GM12875 (cell line): ENCODE results near the gene CHST7.

Source experiments
- H3K4me3 ChIP-seq: one replicate; pipeline ENCODE4 v1.5.1; 2011; ENCODE audit warnings: low read depth, low read length, control low read depth
- CTCF ChIP-seq: IDR thresholded peaks from 2 replicates; pipeline ENCODE4 v1.5.1; 2011; ENCODE audit warnings: low read depth, mild to moderate bottlenecking, control low read depth, inconsistent platforms, low read length, moderate library complexity, borderline replicate concordance; ENCODE audit not compliant: insufficient read depth

The CHST7 gene

GRCh38 chrX:46597771-46598170 is 24.2 kb downstream of the CHST7 start:
- no peak overlapping the region for H3K4me3 ChIP-seq
- TF ChIP-seq CTCF: no peak

- no peak overlapping the region for H3K4me3 ChIP-seq
- no peak for TF ChIP-seq CTCF
These were observed 25.5 kb downstream of the CHST7 start for GRCh38 chrX:46599051-46599560.

DNA sequence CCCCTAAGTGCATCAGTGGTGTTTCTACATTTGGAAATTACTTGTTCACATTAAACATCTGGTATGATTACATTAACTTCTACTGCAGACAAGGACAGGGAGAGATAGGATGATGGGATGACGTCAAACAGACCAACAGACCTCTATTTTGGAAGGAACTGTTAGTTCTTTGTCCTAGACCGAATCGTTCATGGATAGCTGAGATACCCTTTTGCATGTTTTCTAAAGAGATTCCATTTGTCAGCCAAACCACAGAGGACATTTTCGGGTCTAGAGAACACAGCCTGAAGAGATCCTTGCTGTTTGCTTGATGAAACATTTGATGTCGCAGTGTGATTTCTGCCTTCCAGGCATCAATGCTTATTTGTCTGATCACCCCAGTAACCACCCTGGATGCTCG is 27.7 kb downstream of the CHST7 start:
- TF ChIP-seq CTCF: no peak
- no peak overlapping the region for H3K4me3 ChIP-seq

DNA sequence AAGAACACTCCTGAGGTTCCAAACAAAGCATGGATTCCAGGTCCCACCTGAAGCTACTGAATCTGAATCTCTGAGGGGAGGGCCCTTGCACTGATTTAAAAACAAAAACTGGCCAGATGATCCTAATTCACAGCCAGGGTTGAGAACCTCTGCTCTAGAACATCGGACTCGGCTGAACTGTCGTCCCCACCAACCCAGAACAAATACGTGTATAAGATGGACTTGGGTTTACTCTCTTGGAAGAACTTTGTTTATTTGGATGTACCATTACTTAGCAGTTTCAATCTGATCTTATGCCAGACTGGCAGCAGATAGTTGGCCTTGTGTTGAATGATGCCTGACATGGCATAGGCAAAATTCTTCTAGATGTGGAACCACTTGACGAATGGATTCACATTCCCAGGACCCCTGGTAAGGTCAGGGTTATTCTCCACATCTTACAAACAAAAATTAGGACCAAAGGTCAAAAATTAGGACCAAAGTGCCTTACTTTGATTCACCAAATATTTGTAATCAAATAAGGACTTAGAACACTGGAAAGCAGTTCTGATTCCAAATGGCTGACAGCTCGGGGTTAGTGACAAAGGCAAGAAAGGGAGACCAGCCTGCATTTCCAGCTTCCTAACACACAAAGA is 29.0 kb downstream of the CHST7 start:
- no peak overlapping the region for H3K4me3 ChIP-seq
- TF ChIP-seq CTCF: no peak

- H3K4me3 ChIP-seq: no peak overlapping the region
- TF ChIP-seq CTCF: no peak
These were observed 34.4 kb downstream of the CHST7 start for GRCh38 chrX:46607916-46608315.

DNA sequence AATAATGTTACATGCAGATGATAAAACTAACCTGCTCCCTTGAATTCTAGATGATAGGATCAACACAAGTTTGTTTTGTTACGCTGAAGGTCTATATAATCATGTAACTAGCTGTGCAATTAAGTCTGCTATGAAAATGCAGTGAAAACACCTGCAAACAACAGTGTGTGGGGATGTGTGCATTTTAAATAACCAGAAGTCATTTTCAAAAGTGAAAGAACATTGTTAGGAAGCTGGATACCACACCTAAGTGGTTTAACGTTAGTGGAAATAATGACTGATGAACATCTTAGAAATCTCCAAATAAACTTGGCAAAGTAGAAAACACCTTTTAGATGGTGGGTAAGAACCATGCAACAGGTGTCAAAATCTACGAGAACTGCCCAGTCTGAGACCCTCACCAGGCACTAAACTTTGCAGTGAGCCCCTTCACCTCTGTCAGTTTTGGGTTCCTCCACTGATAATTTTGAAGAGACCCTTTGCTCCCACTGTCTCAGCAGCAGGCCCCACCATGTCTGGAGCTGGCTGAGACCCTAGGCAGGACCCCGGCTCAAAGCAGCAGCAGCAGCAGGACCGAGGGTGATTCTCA is 36.6 kb downstream of the CHST7 start:
- TF ChIP-seq CTCF: no peak
- no peak overlapping the region for H3K4me3 ChIP-seq
